Activated CD4-positive, alpha-beta T cell treated with anti-CD3 and anti-CD28 coated beads for 36 hours (primary cell): ENCODE results near the gene ZNRF4. TPM values are rescaled to one million over a fixed set of nuclear protein-coding genes. Genes with fewer than 3 reads are reported as not detected.

Experiments
- ATAC-seq: fragments of 200-7000 bp; cut with Tn5 transposase; one replicate; pipeline ENCODE4 v1.10.0; 2021; ENCODE audit warnings: mild to moderate bottlenecking, moderate library complexity
- CTCF ChIA-PET: fragments of 350-600 bp; sonication (Branson Sonifier 250); formaldehyde crosslinking; loops from one replicate; lab custom pipeline; 2021; ENCODE audit warnings: antibody characterized with exemption; lab: Charles Lee
- POLR2A ChIA-PET: fragments of 350-600 bp; sonication (Branson Sonifier 250); formaldehyde crosslinking; loops from one replicate; lab custom pipeline; 2021; ENCODE audit warnings: antibody characterized with exemption, inconsistent platforms; lab: Charles Lee
- DNase-seq: peaks from one replicate; pipeline ENCODE4 v3.0.0-alpha.2; 2020
- H3K27ac Mint-ChIP-seq: one replicate; pipeline ENCODE4 v1.8.0; 2021; ENCODE audit warnings: mixed read lengths
- H3K27me3 Mint-ChIP-seq: one replicate; pipeline ENCODE4 v1.8.0; 2021; ENCODE audit warnings: mixed read lengths
- H3K36me3 Mint-ChIP-seq: one replicate; pipeline ENCODE4 v1.8.0; 2021; ENCODE audit warnings: low read depth, mixed read lengths
- H3K4me1 Mint-ChIP-seq: one replicate; pipeline ENCODE4 v1.8.0; 2021; ENCODE audit warnings: mixed read lengths
- H3K4me3 Mint-ChIP-seq: one replicate; pipeline ENCODE4 v1.8.0; 2021; ENCODE audit warnings: mild to moderate bottlenecking, moderate library complexity, mixed read lengths
- H3K9me3 Mint-ChIP-seq: one replicate; pipeline ENCODE4 v1.8.0; 2021; ENCODE audit warnings: low read depth, mixed read lengths
- intact Hi-C, 2 experiments: fragments of 100-400 bp; cut with DNase I in 1 of 2; cut with micrococcal nuclease in 1 of 2; formaldehyde crosslinking; loops; one replicate each; pipeline versions ENCODE4 v1.14.2 to v1.15.1; 2022 to 2024; cut with DNase I, micrococcal nuclease
- total RNA-seq, 2 experiments: library from RNA; stranded (reverse); gene quantifications; one replicate each; pipeline ENCODE4 v1.2.3, GENCODE V29; 2021

Gene ZNRF4
- total RNA-seq, 2 experiments from 2014 or later: not detected

DNA sequence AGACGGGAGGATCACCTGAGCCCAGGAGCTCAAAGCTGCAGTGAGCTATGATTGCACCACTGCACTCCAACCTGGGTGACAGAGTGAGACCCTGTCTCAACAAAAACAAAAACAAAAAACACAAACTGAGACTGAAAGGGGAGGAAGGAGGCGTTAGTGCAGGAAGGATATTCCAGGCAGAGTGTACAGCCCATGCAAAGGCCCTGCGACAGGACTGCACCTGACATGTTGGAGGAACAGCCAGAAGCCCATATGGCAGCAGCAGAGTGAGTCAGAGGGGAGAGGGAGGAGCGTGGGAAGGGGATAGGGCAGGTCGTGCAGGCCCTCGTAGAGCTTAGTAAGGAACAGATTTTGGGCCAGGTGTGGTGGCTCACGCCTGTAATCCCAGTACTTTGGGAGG lies 3.2 kb downstream of the ZNRF4 start:
- H3K4me3 Mint-ChIP-seq: no peak overlapping the region
- no peaks in the 10 kb centered on the region for H3K4me1 Mint-ChIP-seq
- DNase-seq (no peak), ATAC-seq (no peak)
- H3K9me3 Mint-ChIP-seq: no peaks in the 10 kb centered on the region
- no peaks in the 10 kb centered on the region for H3K36me3 Mint-ChIP-seq
- intact Hi-C loops: no loop called here
- H3K27ac Mint-ChIP-seq: no peak overlapping the region
- ChIA-PET POLR2A (no interaction called here), CTCF (no interaction called here)
- peaks cover 2% of the 10 kb centered on the region for H3K27me3 Mint-ChIP-seq

DNA sequence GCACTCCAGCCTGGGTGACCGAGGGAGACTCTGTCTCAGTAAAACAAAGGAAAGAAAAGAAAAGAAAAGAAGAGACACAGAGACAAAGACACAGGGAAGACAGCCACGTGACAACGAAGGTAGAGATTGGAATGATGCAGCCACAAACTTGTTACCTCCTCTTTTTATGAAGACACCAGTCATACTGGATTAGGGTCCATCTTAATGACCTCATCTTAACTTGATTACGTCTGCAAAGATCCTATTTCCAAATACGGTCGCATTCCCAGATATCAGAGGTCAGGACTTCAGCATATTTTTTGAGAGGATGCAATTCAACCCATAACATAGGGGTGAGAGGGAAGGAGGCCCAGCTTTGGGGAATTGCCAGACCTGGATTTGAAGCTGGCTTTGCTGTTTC lies 4.1 kb downstream of the ZNRF4 start:
- Mint-ChIP-seq H3K27me3 (peaks cover 5% of the 10 kb centered on the region), H3K27ac (no peak overlapping the region), H3K36me3 (no peaks in the 10 kb centered on the region), H3K9me3 (no peaks in the 10 kb centered on the region), H3K4me3 (no peak overlapping the region), H3K4me1 (no peaks in the 10 kb centered on the region)
- CTCF ChIA-PET: no interaction called here
- POLR2A ChIA-PET: no interaction called here
- DNase-seq (no peak), ATAC-seq (no peak)
- intact Hi-C loops: no loop called here

- intact Hi-C loops: no loop called here
- H3K27ac Mint-ChIP-seq: no peak overlapping the region
- ChIA-PET POLR2A (no interaction called here), CTCF (interaction anchor here (0.6 kb wide), 1 partner anchor 72 kb away, joined by 3 read pairs; no protein-coding TSS in a partner anchor)
- ATAC-seq: no peak
- no peaks in the 10 kb centered on the region for H3K36me3 Mint-ChIP-seq
- no peak for DNase-seq
- peaks cover 5% of the 10 kb centered on the region for H3K27me3 Mint-ChIP-seq
- no peaks in the 10 kb centered on the region for H3K9me3 Mint-ChIP-seq
- no peaks in the 10 kb centered on the region for H3K4me1 Mint-ChIP-seq
- no peak overlapping the region for H3K4me3 Mint-ChIP-seq
Measured at GRCh38 chr19:5460748-5461147, 5.5 kb downstream of the ZNRF4 start.

DNA sequence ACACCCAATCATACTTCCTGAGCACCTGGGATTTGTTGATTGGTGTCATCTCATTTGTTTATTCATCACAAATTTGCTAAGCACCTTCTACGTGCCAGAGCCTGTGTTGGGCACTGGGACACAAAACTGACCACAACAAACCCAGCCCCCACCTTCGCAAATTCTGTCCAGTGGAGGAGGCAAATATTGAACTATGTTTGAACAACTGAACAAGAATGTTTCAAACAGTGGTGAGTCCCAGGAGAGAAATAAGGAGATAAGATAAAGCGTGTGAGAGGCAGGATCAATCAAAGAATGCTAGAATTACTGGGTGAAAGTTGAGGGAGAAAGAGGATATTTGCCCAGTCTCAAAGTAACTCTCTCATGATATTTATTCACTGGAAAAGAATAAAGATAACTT lies 8.7 kb downstream of the ZNRF4 start:
- ChIA-PET CTCF (interaction anchor here (1.4 kb wide), 1 partner anchor 17 kb away, joined by 5 read pairs; no protein-coding TSS in a partner anchor), POLR2A (no interaction called here)
- no peak for DNase-seq
- no peaks in the 10 kb centered on the region for H3K9me3 Mint-ChIP-seq
- H3K27ac Mint-ChIP-seq: no peak overlapping the region
- H3K4me3 Mint-ChIP-seq: no peak overlapping the region
- intact Hi-C loops: no loop called here
- peaks cover 5% of the 10 kb centered on the region for H3K27me3 Mint-ChIP-seq
- no peaks in the 10 kb centered on the region for H3K4me1 Mint-ChIP-seq
- no peaks in the 10 kb centered on the region for H3K36me3 Mint-ChIP-seq
- no peak for ATAC-seq

GRCh38 chr19:5466072-5466471 lies 10.9 kb downstream of the ZNRF4 start:
- no peaks in the 10 kb centered on the region for H3K9me3 Mint-ChIP-seq
- ChIA-PET POLR2A (no interaction called here), CTCF (no interaction called here)
- H3K4me1 Mint-ChIP-seq: no peaks in the 10 kb centered on the region
- ATAC-seq: no peak
- H3K27ac Mint-ChIP-seq: no peak overlapping the region
- no peak for DNase-seq
- no peak overlapping the region for H3K4me3 Mint-ChIP-seq
- intact Hi-C loops: no loop called here
- no peaks in the 10 kb centered on the region for H3K36me3 Mint-ChIP-seq
- peaks cover 3% of the 10 kb centered on the region for H3K27me3 Mint-ChIP-seq

GRCh38 chr19:5466814-5467291 lies 11.6 kb downstream of the ZNRF4 start:
- no peak for ATAC-seq
- Mint-ChIP-seq H3K4me1 (no peaks in the 10 kb centered on the region), H3K27ac (no peak overlapping the region), H3K9me3 (no peaks in the 10 kb centered on the region), H3K36me3 (no peaks in the 10 kb centered on the region), H3K27me3 (peaks cover 3% of the 10 kb centered on the region), H3K4me3 (no peak overlapping the region)
- CTCF ChIA-PET: no interaction called here
- intact Hi-C loops: no loop called here
- POLR2A ChIA-PET: no interaction called here
- no peak for DNase-seq

- intact Hi-C loops: no loop called here
- H3K27ac Mint-ChIP-seq: no peak overlapping the region
- POLR2A ChIA-PET: no interaction called here
- peaks cover 2% of the 10 kb centered on the region for H3K27me3 Mint-ChIP-seq
- no peaks in the 10 kb centered on the region for H3K4me1 Mint-ChIP-seq
- no peaks in the 10 kb centered on the region for H3K36me3 Mint-ChIP-seq
- ATAC-seq: no peak
- H3K4me3 Mint-ChIP-seq: no peak overlapping the region
- DNase-seq: no peak
- no peaks in the 10 kb centered on the region for H3K9me3 Mint-ChIP-seq
- CTCF ChIA-PET: no interaction called here
Measured at GRCh38 chr19:5470264-5470671, 15.1 kb downstream of the ZNRF4 start.

DNA sequence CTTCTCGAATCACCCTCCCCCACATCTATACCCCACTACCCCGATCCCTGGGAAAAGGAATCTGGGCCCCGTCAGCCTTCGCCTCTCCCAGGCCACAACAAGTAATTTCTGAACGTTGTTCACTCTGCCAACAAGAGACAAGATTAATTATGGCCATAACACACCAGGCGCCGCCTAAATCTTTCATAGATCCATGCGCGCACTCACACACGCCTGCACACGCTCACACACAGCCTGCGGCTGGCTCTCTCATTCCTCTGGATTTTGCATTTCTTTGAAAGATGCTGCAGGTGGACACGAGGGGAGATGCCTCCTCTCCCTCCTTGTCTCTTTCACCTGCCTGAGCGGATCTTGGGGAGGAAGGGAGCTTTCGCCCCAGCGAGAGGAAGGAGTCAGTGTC lies 17.1 kb downstream of the ZNRF4 start:
- H3K36me3 Mint-ChIP-seq: no peaks in the 10 kb centered on the region
- no peak overlapping the region for H3K4me3 Mint-ChIP-seq
- H3K9me3 Mint-ChIP-seq: no peaks in the 10 kb centered on the region
- intact Hi-C loops: no loop called here
- no peak overlapping the region for H3K27ac Mint-ChIP-seq
- no peaks in the 10 kb centered on the region for H3K4me1 Mint-ChIP-seq
- H3K27me3 Mint-ChIP-seq: peaks cover 5% of the 10 kb centered on the region
- ChIA-PET POLR2A (no interaction called here), CTCF (no interaction called here)
- ATAC-seq (no peak), DNase-seq (no peak)

- intact Hi-C loops: no loop called here
- no peak for ATAC-seq
- ChIA-PET POLR2A (interaction anchor here (0.6 kb wide), 1 partner anchor 145 kb away, joined by 3 read pairs; no protein-coding TSS in a partner anchor), CTCF (no interaction called here)
- Mint-ChIP-seq H3K27ac (no peak overlapping the region), H3K4me3 (no peak overlapping the region), H3K4me1 (no peaks in the 10 kb centered on the region), H3K9me3 (no peaks in the 10 kb centered on the region), H3K27me3 (peaks cover 13% of the 10 kb centered on the region), H3K36me3 (no peaks in the 10 kb centered on the region)
- no peak for DNase-seq
Measured at GRCh38 chr19:5473646-5474045, 18.4 kb downstream of the ZNRF4 start.

DNA sequence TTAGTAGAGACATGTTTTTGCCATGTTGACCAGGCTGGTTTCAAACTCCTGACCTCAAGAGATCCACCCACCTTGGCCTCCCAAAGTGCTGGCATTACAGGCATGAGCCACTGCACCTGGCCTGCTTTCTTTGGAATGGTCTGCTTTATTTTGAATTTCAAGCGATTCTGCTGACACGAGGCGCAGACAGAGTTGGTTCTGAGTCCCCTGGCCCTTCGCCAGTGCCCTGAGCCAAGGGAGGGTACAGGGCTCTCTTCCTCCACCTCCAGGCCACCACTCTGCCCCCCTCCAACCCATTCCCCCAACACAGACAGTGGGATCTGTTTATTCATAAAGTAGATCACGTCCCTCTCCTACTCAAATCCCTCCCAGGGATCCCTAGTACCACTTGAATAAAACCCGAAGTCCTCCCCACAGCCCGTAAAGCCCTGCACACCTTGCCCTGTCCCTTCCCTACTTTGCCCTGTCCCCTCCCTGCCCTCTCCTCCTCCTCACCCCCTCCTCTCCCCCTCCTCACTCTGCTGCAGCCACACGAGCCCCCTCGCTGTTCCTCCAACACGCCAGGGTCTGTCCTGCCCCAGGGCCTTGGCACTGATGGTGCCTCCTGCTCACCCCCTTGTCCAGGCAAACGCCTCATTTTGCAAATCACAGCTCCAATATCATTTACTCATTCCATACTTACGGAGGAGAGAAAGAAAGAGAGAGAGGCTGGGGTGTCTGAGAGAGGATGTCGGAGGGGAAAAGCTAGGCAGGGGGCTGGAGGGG lies 22.4 kb downstream of the ZNRF4 start:
- Mint-ChIP-seq H3K27ac (no peak overlapping the region), H3K27me3 (peaks cover 33% of the 10 kb centered on the region), H3K4me1 (no peaks in the 10 kb centered on the region), H3K36me3 (no peaks in the 10 kb centered on the region), H3K4me3 (no peak overlapping the region), H3K9me3 (no peaks in the 10 kb centered on the region)
- ATAC-seq (no peak), DNase-seq (no peak)
- ChIA-PET CTCF (interaction anchor here (0.7 to 1.5 kb wide), 2 partner anchors 63 to 424 kb away, joined by 3 read pairs; no protein-coding TSS in a partner anchor), POLR2A (interaction anchor here (0.6 kb wide), 1 partner anchor 344 kb away, joined by 3 read pairs; no protein-coding TSS in a partner anchor)
- intact Hi-C loops: no loop called here

GRCh38 chr19:5478241-5478924 lies 23.2 kb downstream of the ZNRF4 start:
- CTCF ChIA-PET: interaction anchor here (0.7 to 1.5 kb wide), 3 partner anchors 16 to 425 kb away, joined by 3 read pairs; no protein-coding TSS in a partner anchor

More at GRCh38 chr19:5478241-5478924, 23.2 kb downstream of the ZNRF4 start:
- intact Hi-C loops: no loop called here
- no peak for DNase-seq
- ATAC-seq: no peak
- Mint-ChIP-seq H3K9me3 (no peaks in the 10 kb centered on the region), H3K36me3 (no peaks in the 10 kb centered on the region), H3K4me1 (no peaks in the 10 kb centered on the region), H3K4me3 (no peak overlapping the region), H3K27me3 (peaks cover 36% of the 10 kb centered on the region), H3K27ac (no peak overlapping the region)
- POLR2A ChIA-PET: no interaction called here
